Right cardiac atrium (tissue), 5 donors: ENCODE results near the gene SF1. TPM values are rescaled to one million over a fixed set of nuclear protein-coding genes. Genes with fewer than 3 reads are reported as not detected.
A peak's percentile ranks its signal among the peaks of the same experiment; 100 is the strongest.

Source experiments
- ATAC-seq, 2 donors: fragments of 200-7000 bp; cut with Tn5 transposase; one replicate each; pipeline versions ENCODE4 v1.8.0 to v1.9.1; 2020; ENCODE audit warnings: moderate library complexity in 2 of 2, mild to moderate bottlenecking in 1 of 2
- DNase-seq, 3 donors: peaks; one replicate each; pipeline ENCODE4 v3.0.0-alpha.2; 2020
- H3K27ac ChIP-seq: one replicate; pipeline ENCODE4 v1.5.1; 2013; ENCODE audit warnings: mild to moderate bottlenecking, low read length, control low read depth, moderate library complexity
- H3K27me3 ChIP-seq: one replicate; pipeline ENCODE4 v1.6.1; 2013; ENCODE audit not compliant: control insufficient read depth, insufficient read depth
- H3K4me1 ChIP-seq: one replicate; pipeline ENCODE4 v1.6.1; 2013; ENCODE audit warnings: low read length; ENCODE audit not compliant: control insufficient read depth, insufficient read depth
- H3K4me3 ChIP-seq: one replicate; pipeline ENCODE4 v1.5.1; 2013; ENCODE audit warnings: low read length, control low read depth
- H3K9me3 ChIP-seq: one replicate; pipeline ENCODE4 v1.6.1; 2013; ENCODE audit warnings: low read length; ENCODE audit not compliant: control insufficient read depth
- WGBS: extraction: QIAGEN DNeasy Blood & Tissue Kit; methylation state at CpG from one replicate; pipeline ENCODE4 v1.1.7; 2013; 5-methylcytosine and 5-hydroxymethylcytosine counted together
- intact Hi-C, 4 donors: fragments of 100-400 bp; cut with DNase I; formaldehyde crosslinking; loops; one replicate each; pipeline versions ENCODE4 v1.11.0 to v1.14.0; 2022 to 2023
- polyA plus RNA-seq: library from polyadenylated mRNA; stranded (reverse); fragments of 200-250 nt; gene quantifications from one replicate; pipeline ENCODE4 v1.2.3, GENCODE V29; 2013
- total RNA-seq, 4 donors: library from RNA; stranded (reverse); fragmentation: NEBNext Ultra II Directional; extraction: Animal tissue kit (Norgen Biotek cat#: 25700); gene quantifications; one replicate each; pipeline ENCODE4 v1.2.1, GENCODE V29; 2021
- donor health status: healthy with polysubstance abuse.
- donor health status: DM: no; HTN: yes; CAD: no.
- donor health status: DM: no; HTN: no; CAD: no.
- donor health status: DM: no; HTN: yes; CAD: no; lungs with severe emphysema.
- donor health status: DM: yes; HTN: yes; CAD: no.

Gene SF1
- total and polyA plus RNA-seq, 5 donors: 72.8 to 203 (median 195) TPM

GRCh38 chr11:64765291-64765850, 13.0 kb downstream of the SF1 start:
- WGBS: 84% methylated on average over 30 of the region's 30 CpGs
- DNase-seq (peak; percentile 19 to 64 (median 57)), ATAC-seq (no peak)
- Histone ChIP-seq H3K4me1 (peaks cover 11% of the 10 kb centered on the region), H3K27ac (no peak overlapping the region), H3K27me3 (no peaks in the 10 kb centered on the region), H3K4me3 (no peak overlapping the region), H3K9me3 (no peaks in the 10 kb centered on the region)
- intact Hi-C loops: no loop called here

- peak in 1 of 3 donors; percentile 38 for DNase-seq
- WGBS: 84% methylated on average over 8 of the region's 8 CpGs
- ATAC-seq: no peak
- no peak overlapping the region for H3K27ac ChIP-seq
- H3K4me3 ChIP-seq: no peak overlapping the region
- no peaks in the 10 kb centered on the region for H3K9me3 ChIP-seq
- H3K27me3 ChIP-seq: no peaks in the 10 kb centered on the region
- peaks cover 16% of the 10 kb centered on the region for H3K4me1 ChIP-seq
- intact Hi-C loops: no loop called here
These were observed 13.6 kb downstream of the SF1 start for GRCh38 chr11:64764753-64765152.

- 51% methylated on average over 11 of the region's 11 CpGs for WGBS
- no peak overlapping the region for H3K4me3 ChIP-seq
- peak in 1 of 3 donors; percentile 33 for DNase-seq
- intact Hi-C loops: no loop called here
- peak overlapping the region; percentile 74 for H3K27ac ChIP-seq
- H3K9me3 ChIP-seq: no peaks in the 10 kb centered on the region
- peaks cover 16% of the 10 kb centered on the region for H3K4me1 ChIP-seq
- no peaks in the 10 kb centered on the region for H3K27me3 ChIP-seq
- ATAC-seq: no peak
These were observed 14.2 kb downstream of the SF1 start for GRCh38 chr11:64764040-64764611.

- Histone ChIP-seq H3K27me3 (no peaks in the 10 kb centered on the region), H3K9me3 (no peaks in the 10 kb centered on the region), H3K4me1 (peaks cover 16% of the 10 kb centered on the region), H3K4me3 (no peak overlapping the region), H3K27ac (peak overlapping the region; percentile 74)
- ATAC-seq: no peak
- DNase-seq: peak; percentile 27 to 71 (median 59)
- intact Hi-C loops: no loop called here
- WGBS: 43% methylated on average over 6 of the region's 6 CpGs
These were observed 14.8 kb downstream of the SF1 start for GRCh38 chr11:64763526-64764039.

- peak; percentile 43 to 52 (median 52) for DNase-seq
These were observed 15.4 kb downstream of the SF1 start for GRCh38 chr11:64762674-64763525.

GRCh38 chr11:64762277-64762673, 16.1 kb downstream of the SF1 start:
- Histone ChIP-seq H3K9me3 (no peaks in the 10 kb centered on the region), H3K4me1 (peaks cover 16% of the 10 kb centered on the region), H3K27me3 (no peaks in the 10 kb centered on the region), H3K27ac (peak overlapping the region; percentile 24), H3K4me3 (no peak overlapping the region)
- 60% methylated on average over 5 of the region's 5 CpGs for WGBS
- no peak for ATAC-seq
- intact Hi-C loops: no loop called here
- peak in 1 of 3 donors; percentile 31 for DNase-seq

More at GRCh38 chr11:64762674-64763525, 15.4 kb downstream of the SF1 start:
- peak in 1 of 2 donors; percentile 2 for ATAC-seq
- no peaks in the 10 kb centered on the region for H3K27me3 ChIP-seq
- intact Hi-C loops: no loop called here
- peak overlapping the region; percentile 74 for H3K27ac ChIP-seq
- H3K9me3 ChIP-seq: no peaks in the 10 kb centered on the region
- H3K4me1 ChIP-seq: peaks cover 16% of the 10 kb centered on the region
- 48% methylated on average over 13 of the region's 13 CpGs for WGBS
- H3K4me3 ChIP-seq: no peak overlapping the region

- Histone ChIP-seq H3K27ac (peak overlapping the region; percentile 49), H3K4me1 (peaks cover 16% of the 10 kb centered on the region), H3K9me3 (no peaks in the 10 kb centered on the region), H3K27me3 (no peaks in the 10 kb centered on the region), H3K4me3 (no peak overlapping the region)
- WGBS: 64% methylated on average over 7 of the region's 7 CpGs
- DNase-seq (peak in 1 of 3 donors; percentile 20), ATAC-seq (no peak)
- intact Hi-C loops: no loop called here
These were observed 17.5 kb downstream of the SF1 start for GRCh38 chr11:64760759-64761420.

GRCh38 chr11:64759722-64760719, 18.3 kb downstream of the SF1 start, which contains the start of gene PYGM:
Gene PYGM, minus strand, starts transcription at chr11:64759974. Its CDS starts 76 bp downstream, at chr11:64759898.
- Histone ChIP-seq H3K9me3 (no peaks in the 10 kb centered on the region), H3K27ac (peak within 1 kb of the TSS; percentile 49), H3K4me3 (no peak within 1 kb of the TSS), H3K27me3 (no peaks in the 10 kb centered on the region), H3K4me1 (peaks cover 16% of the 10 kb centered on the region)
- DNase-seq (peak; percentile 88 to 96 (median 95)), ATAC-seq (peak; percentile 78 to 89)
- intact Hi-C loops: no loop called here
- WGBS: 25% methylated on average over 24 of the region's 24 CpGs

GRCh38 chr11:64759131-64759721, 19.1 kb downstream of the SF1 start:
- peaks cover 16% of the 10 kb centered on the region for H3K4me1 ChIP-seq
- intact Hi-C loops: no loop called here
- ATAC-seq: peak; percentile 12 to 14
- no peaks in the 10 kb centered on the region for H3K27me3 ChIP-seq
- H3K27ac ChIP-seq: peak overlapping the region; percentile 49
- 51% methylated on average over 21 of the region's 21 CpGs for WGBS
- no peaks in the 10 kb centered on the region for H3K9me3 ChIP-seq
- peak in 2 of 3 donors; percentile 71 to 82 for DNase-seq
- no peak overlapping the region for H3K4me3 ChIP-seq
